Stomach (tissue), 9 donors: Measurements from ENCODE around the gene CRYBA4. TPM values are rescaled to one million over a fixed set of nuclear protein-coding genes. Genes with fewer than 3 reads are reported as not detected.

Experiments used
- DNase-seq, 2 donors: peaks; one replicate each; pipeline versions ENCODE4 v3.0.0 to v3.0.0-alpha.2; 2013 to 2019
- H3K27ac ChIP-seq, 5 donors: fragments of 200-600 bp in 4 of 5; sonication (generic) in 4 of 5; one replicate each; pipeline ENCODE4 v1.5.1; 2013 to 2019; ENCODE audit warnings: mild to moderate bottlenecking in 1 of 5, moderate library complexity in 1 of 5
- H3K27me3 ChIP-seq, 3 donors: fragments of 200-600 bp; sonication (generic); one replicate each; pipeline ENCODE4 v1.5.1; 2017 to 2019; ENCODE audit warnings: mixed run types in 1 of 3
- H3K36me3 ChIP-seq, 4 donors: fragments of 200-600 bp; sonication (generic); 1 replicate in 3 of 4; 2 replicates in 1 of 4; pipeline ENCODE4 v1.5.1; 2016 to 2019
- H3K4me1 ChIP-seq, 4 donors: fragments of 200-600 bp; sonication (generic); one replicate each; pipeline ENCODE4 v1.5.1; 2016 to 2019
- H3K4me3 ChIP-seq, 4 donors: fragments of 200-600 bp; sonication (generic) in 3 of 4; one replicate each; pipeline ENCODE4 v1.5.1; 2016 to 2019; ENCODE audit warnings: mild to moderate bottlenecking in 1 of 4
- H3K9me3 ChIP-seq, 4 donors: fragments of 200-600 bp; sonication (generic); one replicate each; pipeline ENCODE4 v1.5.1; 2016 to 2019
- CTCF ChIP-seq, 7 experiments: fragments of 450-650 bp in 4 of 7; fragments of 200-600 bp in 3 of 7; sonication (generic) in 3 of 7; IDR thresholded peaks; one replicate each; pipeline ENCODE4 v1.5.1; 2016 to 2019; ENCODE audit warnings: antibody characterized with exemption in 7 of 7, control low read depth in 2 of 7, mild to moderate bottlenecking in 1 of 7
- EP300 ChIP-seq: sonication (generic); formaldehyde crosslinking; IDR thresholded peaks from one replicate; pipeline ENCODE4 v1.6.1; 2017; ENCODE audit warnings: antibody characterized with exemption
- POLR2A ChIP-seq, 4 donors: fragments of 450-650 bp; IDR thresholded peaks; one replicate each; pipeline ENCODE4 v1.6.1; 2016; ENCODE audit warnings: antibody characterized with exemption in 4 of 4, control low read depth in 2 of 4, mild to moderate bottlenecking in 1 of 4, moderate library complexity in 1 of 4
- POLR2AphosphoS5 ChIP-seq, 3 donors: sonication (generic); formaldehyde crosslinking; IDR thresholded peaks; one replicate each; pipeline ENCODE4 v1.6.1; 2016; ENCODE audit warnings: antibody characterized with exemption in 3 of 3
- WGBS, 5 donors: extraction: QIAGEN DNeasy Blood & Tissue Kit in 3 of 5; methylation state at CpG; one replicate each; pipeline versions ENCODE4 v1.1.5 to v1.1.7; 2013 to 2018; 5-methylcytosine and 5-hydroxymethylcytosine counted together
- intact Hi-C: fragments of 100-400 bp; cut with DNase I; formaldehyde crosslinking; loops from one replicate; pipeline ENCODE4 v1.15.1; 2023; ENCODE audit warnings: low total_unique reads
- polyA plus RNA-seq, 3 donors: library from polyadenylated mRNA; stranded (reverse); fragments of 200-250 nt; gene quantifications; one replicate each; pipeline ENCODE4 v1.2.3, GENCODE V29; 2013
- total RNA-seq, 5 donors: library from RNA; depleted of rRNA; stranded (reverse); fragments of >200 nt; gene quantifications; one replicate each; pipeline versions ENCODE4 v1.1.0 to v1.2.3, GENCODE V29; 2014 to 2016
- donor health status: healthy with polysubstance abuse.
- donor health status: Bipolar disorder and iron deficiency.
- donor health status: healthy.

CRYBA4 gene
- total and polyA plus RNA-seq, 8 donors, result not detected

DNA sequence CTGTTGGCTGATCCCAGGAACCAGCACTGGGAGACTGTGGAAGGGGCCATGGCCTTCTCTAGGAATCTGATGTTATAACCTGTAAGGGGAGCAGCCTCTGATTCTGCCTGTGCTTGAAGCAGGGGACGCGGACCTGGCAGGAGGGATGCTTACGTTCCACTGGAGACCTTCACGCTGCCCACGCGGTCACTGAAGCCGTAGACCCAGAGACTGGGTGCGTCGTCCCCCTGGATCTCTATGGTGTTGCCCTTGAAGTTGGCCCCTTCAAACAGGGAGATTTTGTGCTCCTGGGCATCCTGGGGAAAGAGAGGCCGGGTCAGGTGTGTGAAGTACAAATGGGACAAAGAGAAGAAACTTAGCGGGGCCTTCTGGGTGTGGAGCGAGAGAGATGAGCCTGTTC is 20.0 kb upstream of the CRYBA4 start:
- Histone ChIP-seq H3K36me3 (no peaks in the 10 kb centered on the region), H3K4me1 (no peaks in the 10 kb centered on the region), H3K4me3 (no peak overlapping the region), H3K27ac (no peak overlapping the region), H3K27me3 (peaks cover 0 to 18% (median 0%) of the 10 kb centered on the region in 3 donors), H3K9me3 (no peaks in the 10 kb centered on the region)
- TF ChIP-seq CTCF (IDR thresholded peaks at IDR 0.05) (no peak), EP300 (no peak), POLR2AphosphoS5 (IDR thresholded peaks at IDR 0.05) (no peak), POLR2A (IDR thresholded peaks at IDR 0.05) (no peak)
- intact Hi-C loops, result no loop called here
- no peak for DNase-seq
- 80 to 88% (median 85%) methylated on average over 11 to 12 of the region's 12 CpGs for WGBS, 5 donors

DNA sequence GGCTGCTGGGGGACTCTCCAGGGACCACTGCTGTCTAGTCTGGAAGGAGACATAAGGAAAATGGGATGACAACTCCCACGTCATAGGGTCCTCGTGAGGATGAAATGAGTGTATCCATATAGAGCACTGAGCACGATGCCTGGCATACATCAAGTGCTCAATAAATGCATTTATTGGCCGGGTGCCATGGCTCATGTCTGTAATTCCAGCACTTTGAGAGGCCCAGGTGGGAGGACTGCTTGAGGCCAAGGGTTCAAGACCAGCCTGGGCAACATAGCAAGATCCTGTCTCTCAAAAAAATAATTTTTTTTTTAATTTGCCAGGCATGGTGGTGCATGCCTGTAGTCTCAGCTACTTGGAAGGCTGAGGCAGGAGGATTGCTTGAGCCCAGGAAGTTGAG is 19.6 kb upstream of the CRYBA4 start:
- H3K4me1 ChIP-seq, result no peaks in the 10 kb centered on the region
- TF ChIP-seq CTCF (IDR thresholded peaks at IDR 0.05) (no peak), POLR2A (IDR thresholded peaks at IDR 0.05) (no peak), EP300 (no peak), POLR2AphosphoS5 (IDR thresholded peaks at IDR 0.05) (no peak)
- H3K9me3 ChIP-seq, result no peaks in the 10 kb centered on the region
- H3K27ac ChIP-seq, result no peak overlapping the region
- 80 to 92% (median 87%) methylated on average over 4 of the region's 4 CpGs for WGBS, 5 donors
- no peak overlapping the region for H3K4me3 ChIP-seq
- intact Hi-C loops, result no loop called here
- no peak for DNase-seq
- H3K36me3 ChIP-seq, result no peaks in the 10 kb centered on the region
- peaks cover 0 to 15% (median 0%) of the 10 kb centered on the region in 3 donors for H3K27me3 ChIP-seq

- H3K4me1 ChIP-seq, result no peaks in the 10 kb centered on the region
- no peaks in the 10 kb centered on the region for H3K36me3 ChIP-seq
- no peak overlapping the region for H3K4me3 ChIP-seq
- no peaks in the 10 kb centered on the region for H3K27me3 ChIP-seq
- intact Hi-C loops, result no loop called here
- no peak overlapping the region for H3K27ac ChIP-seq
- H3K9me3 ChIP-seq, result no peaks in the 10 kb centered on the region
- 76 to 89% (median 82%) methylated on average over 1 of the region's 1 CpG for WGBS, 5 donors
- no peak for TF ChIP-seq POLR2AphosphoS5 (IDR thresholded peaks at IDR 0.05)
- no peak for TF ChIP-seq EP300
- no peak for TF ChIP-seq CTCF (IDR thresholded peaks at IDR 0.05)
- no peak for TF ChIP-seq POLR2A (IDR thresholded peaks at IDR 0.05)
- no peak for DNase-seq
These were observed 17.4 kb upstream of the CRYBA4 start for GRCh38 chr22:26604368-26604767.

DNA sequence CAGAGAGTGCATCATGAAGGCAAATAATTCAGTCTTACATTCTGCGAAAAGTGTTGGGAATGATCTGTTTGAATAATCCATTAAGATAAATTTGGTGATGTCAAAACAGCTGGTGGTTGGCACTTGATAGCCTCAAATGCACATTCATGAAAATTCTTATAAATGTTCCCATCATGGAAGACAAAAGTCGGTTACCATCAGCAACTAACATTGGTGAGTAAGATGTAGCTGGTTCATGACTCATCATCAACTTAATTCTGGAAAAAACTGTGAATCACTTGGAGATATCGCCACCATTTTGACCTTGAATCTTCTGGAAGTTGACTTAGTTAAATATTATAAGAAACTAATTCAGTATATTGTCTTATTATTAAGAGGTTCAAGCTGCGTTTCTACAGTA is 15.2 kb upstream of the CRYBA4 start:
- intact Hi-C loops, result no loop called here
- H3K4me3 ChIP-seq, result no peak overlapping the region
- no peak overlapping the region for H3K27ac ChIP-seq
- WGBS, 5 donors, result 81 to 92% (median 91%) methylated on average over 4 of the region's 4 CpGs
- no peaks in the 10 kb centered on the region for H3K27me3 ChIP-seq
- no peaks in the 10 kb centered on the region for H3K4me1 ChIP-seq
- TF ChIP-seq POLR2AphosphoS5 (IDR thresholded peaks at IDR 0.05), result no peak
- no peak for DNase-seq
- H3K9me3 ChIP-seq, result no peaks in the 10 kb centered on the region
- no peaks in the 10 kb centered on the region for H3K36me3 ChIP-seq

- intact Hi-C loops, result no loop called here
These were observed 13.6 kb upstream of the CRYBA4 start for GRCh38 chr22:26608129-26608528.

More at GRCh38 chr22:26608129-26608528, 13.6 kb upstream of the CRYBA4 start:
- no peaks in the 10 kb centered on the region for H3K9me3 ChIP-seq
- no peak for TF ChIP-seq EP300
- no peak for TF ChIP-seq POLR2AphosphoS5 (IDR thresholded peaks at IDR 0.05)
- TF ChIP-seq CTCF (IDR thresholded peaks at IDR 0.05), result no peak
- TF ChIP-seq POLR2A (IDR thresholded peaks at IDR 0.05), result no peak
- H3K4me1 ChIP-seq, result no peaks in the 10 kb centered on the region
- H3K27me3 ChIP-seq, result peaks cover 0 to 10% (median 0%) of the 10 kb centered on the region in 3 donors
- H3K27ac ChIP-seq, result no peak overlapping the region
- no peaks in the 10 kb centered on the region for H3K36me3 ChIP-seq
- 18 to 35% (median 26%) methylated on average over 2 of the region's 2 CpGs for WGBS, 5 donors
- DNase-seq, result no peak
- H3K4me3 ChIP-seq, result no peak overlapping the region
